Lower leg skin (tissue), 4 donors: Measurements from ENCODE around the gene DTD1. TPM values are rescaled to one million over a fixed set of nuclear protein-coding genes. Genes with fewer than 3 reads are reported as not detected.

Experiments used
- DNase-seq, 2 donors: peaks; one replicate each; pipeline ENCODE4 v3.0.0-alpha.2; 2019; ENCODE audit warnings: low spot score in 2 of 2
- H3K4me3 ChIP-seq: fragments of 200-600 bp; sonication (generic); 2 replicates; pipeline ENCODE4 v1.5.1; 2017; ENCODE audit warnings: mild to moderate bottlenecking, low read depth; ENCODE audit not compliant: poor library complexity, severe bottlenecking
- CTCF ChIP-seq, 3 donors: fragments of 450-650 bp; IDR thresholded peaks; one replicate each; pipeline ENCODE4 v1.5.1; 2016; ENCODE audit warnings: antibody characterized with exemption in 3 of 3, mild to moderate bottlenecking in 3 of 3, moderate library complexity in 2 of 3
- POLR2A ChIP-seq, 2 donors: fragments of 450-650 bp; IDR thresholded peaks; one replicate each; pipeline ENCODE4 v1.6.1; 2016 to 2017; ENCODE audit warnings: antibody characterized with exemption in 2 of 2, mild to moderate bottlenecking in 1 of 2, moderate library complexity in 1 of 2
- WGBS, 2 donors: methylation state at CpG; one replicate each; pipeline ENCODE4 v1.1.5; 2018; 5-methylcytosine and 5-hydroxymethylcytosine counted together
- intact Hi-C: fragments of 100-400 bp; cut with DNase I; formaldehyde crosslinking; loops from one replicate; pipeline ENCODE4 v1.15.0; 2023; ENCODE audit warnings: low total_unique reads
- total RNA-seq, 4 donors: library from RNA; depleted of rRNA; stranded (reverse); fragments of >200 nt; gene quantifications; one replicate each; pipeline ENCODE4 v1.1.0, GENCODE V29; 2016

Gene DTD1
- total RNA-seq, 4 donors from 2014 or later, result 21.7 to 41.8 (median 39.8) TPM

DNA sequence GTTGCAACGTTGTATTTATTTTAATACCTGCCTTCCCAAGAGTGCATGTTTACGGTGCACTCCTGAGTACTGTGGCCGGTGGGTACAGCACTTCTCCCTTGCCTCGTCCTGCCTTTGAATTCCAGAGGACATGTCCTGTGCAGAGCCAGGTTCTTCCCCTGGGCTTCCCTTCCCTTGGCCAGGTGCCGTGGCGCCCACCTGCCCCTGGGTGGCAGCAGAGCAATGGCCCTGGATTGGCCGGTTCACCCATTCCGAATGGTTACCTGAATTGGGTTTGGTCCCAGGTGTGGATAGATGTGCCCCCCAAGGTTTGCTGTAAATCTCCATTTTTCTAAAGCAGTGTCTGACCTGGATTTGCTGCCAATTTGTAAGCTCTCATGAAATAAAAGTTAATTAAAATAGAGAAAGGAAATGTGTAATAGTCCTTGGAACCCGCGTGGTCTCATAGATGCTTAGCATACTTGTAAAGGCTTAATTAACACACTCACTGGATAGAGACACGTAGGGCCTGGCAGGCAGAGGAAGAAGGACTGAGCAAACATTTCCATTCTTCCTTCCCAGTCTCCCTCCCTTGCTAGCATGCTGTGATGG is 40.6 kb downstream of the DTD1 start:
- WGBS, 2 donors, result 79 to 87% methylated on average over 11 of the region's 11 CpGs
- TF ChIP-seq POLR2A (IDR thresholded peaks at IDR 0.05), result no peak
- no peak for TF ChIP-seq CTCF (IDR thresholded peaks at IDR 0.05)
- DNase-seq, result peak in 1 of 2 donors; percentile 56
- H3K4me3 ChIP-seq, result no peak overlapping the region
- intact Hi-C loops, result no loop called here

GRCh38 chr20:18632196-18632789 is 44.4 kb downstream of the DTD1 start:
- TF ChIP-seq CTCF (IDR thresholded peaks at IDR 0.05), result peak in 1 of 3 donors; percentile 35
- TF ChIP-seq POLR2A (IDR thresholded peaks at IDR 0.05), result no peak
- intact Hi-C loops, result loop anchor here (5.0 kb wide), 1 partner anchor 1025 kb away; no protein-coding TSS in a partner anchor
- WGBS, 2 donors, result 23 to 28% methylated on average over 7 of the region's 7 CpGs
- peak; percentile 32 to 86 for DNase-seq
- H3K4me3 ChIP-seq, result no peak overlapping the region

DNA sequence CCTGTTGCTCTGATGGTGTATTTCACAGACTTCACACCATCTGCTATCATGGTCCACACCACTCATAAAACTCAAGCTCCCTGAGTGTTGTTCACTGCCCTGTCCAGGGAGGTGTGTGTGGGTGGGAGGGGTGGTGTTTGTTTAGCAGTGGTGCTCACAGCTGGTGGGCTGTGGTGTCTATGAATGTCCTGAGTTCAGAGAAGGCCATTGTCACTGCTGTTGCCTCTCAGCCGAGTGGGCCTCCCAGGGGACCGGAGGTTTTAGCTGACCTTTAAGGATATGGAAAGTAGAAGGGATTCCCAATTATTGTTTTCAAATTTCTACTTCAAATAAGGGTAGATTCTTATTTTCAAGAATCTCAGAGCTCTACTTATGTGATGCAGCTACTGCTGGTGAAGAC is 45.6 kb downstream of the DTD1 start:
- no peak overlapping the region for H3K4me3 ChIP-seq
- TF ChIP-seq POLR2A (IDR thresholded peaks at IDR 0.05) (no peak), CTCF (IDR thresholded peaks at IDR 0.05) (no peak)
- DNase-seq, result no peak
- intact Hi-C loops, result loop anchor here (5.0 kb wide), 1 partner anchor 1024 kb away; no protein-coding TSS in a partner anchor
- WGBS, 2 donors, result 89 to 97% methylated on average over 2 of the region's 2 CpGs

- no peak for TF ChIP-seq POLR2A (IDR thresholded peaks at IDR 0.05)
- no peak for TF ChIP-seq CTCF (IDR thresholded peaks at IDR 0.05)
- H3K4me3 ChIP-seq, result no peak overlapping the region
- DNase-seq, result peak in 1 of 2 donors; percentile 26
- WGBS, 2 donors, result 93% methylated on average over 5 of the region's 5 CpGs
- intact Hi-C loops, result loop anchor here (5.0 kb wide), 1 partner anchor 1023 kb away; no protein-coding TSS in a partner anchor
These were observed 46.6 kb downstream of the DTD1 start for GRCh38 chr20:18634501-18634900.

- peak in 1 of 2 donors; percentile 43 for DNase-seq
- H3K4me3 ChIP-seq, result no peak overlapping the region
- TF ChIP-seq CTCF (IDR thresholded peaks at IDR 0.05) (no peak), POLR2A (IDR thresholded peaks at IDR 0.05) (no peak)
- 89 to 100% methylated on average over 1 of the region's 1 CpG for WGBS, 2 donors
- intact Hi-C loops, result no loop called here
These were observed 47.5 kb downstream of the DTD1 start for GRCh38 chr20:18635380-18635779.
